ENCODE data around the gene SLC30A1.

SLC30A1 gene

DNA sequence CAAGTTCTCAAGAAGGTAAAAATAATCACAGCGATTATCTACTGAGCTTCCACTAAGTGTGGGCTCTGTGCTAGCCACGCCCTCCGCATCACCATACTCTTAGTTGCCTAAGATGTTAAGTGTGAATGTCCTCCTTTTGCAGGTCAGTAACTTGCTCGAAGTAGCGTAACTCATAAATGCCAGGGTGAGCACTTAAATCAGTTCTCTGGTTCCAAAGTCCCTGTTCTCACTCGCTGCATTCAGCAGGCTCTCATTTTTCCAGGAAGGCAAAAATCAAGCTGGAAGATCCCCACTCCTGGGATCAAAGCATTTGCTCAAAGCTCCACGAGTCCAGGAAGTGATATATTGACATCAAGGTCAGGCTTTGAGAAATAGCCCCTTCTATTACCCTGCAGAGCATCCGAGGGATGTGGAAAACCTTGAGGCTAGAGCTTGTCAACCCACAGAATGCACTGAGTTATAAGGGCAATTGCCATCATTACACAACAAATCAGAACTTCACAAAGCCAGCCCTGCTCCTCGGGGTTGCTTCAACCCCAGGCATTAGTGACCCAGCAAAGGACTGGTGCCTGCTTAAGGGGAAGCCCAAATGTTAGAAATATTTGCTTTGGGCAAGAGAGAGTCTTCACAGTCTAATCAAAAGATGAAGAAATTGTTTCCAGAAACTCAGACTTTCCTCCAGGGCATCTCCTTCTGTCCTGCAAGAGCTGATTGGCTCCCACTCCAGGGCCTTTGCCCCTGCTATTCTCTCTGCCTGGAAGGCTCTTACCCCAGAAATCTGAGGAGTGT is 19.5 kb downstream of the SLC30A1 start:
- H3K4me3 ChIP-seq (ENCODE audit: extremely low read depth, insufficient read depth, low read length, poor library complexity, severe bottlenecking), result no peak overlapping the region
- H3K36me3 ChIP-seq (ENCODE audit: control insufficient read depth, insufficient read depth, low read length), result no peaks in the 10 kb centered on the region
- no peaks in the 10 kb centered on the region for H3K4me1 ChIP-seq (ENCODE audit: control insufficient read depth, insufficient read depth, low read length, poor library complexity, severe bottlenecking)
- H3K27ac ChIP-seq (ENCODE audit: low read depth, low read length, severe bottlenecking), result no peak overlapping the region
- no peaks in the 10 kb centered on the region for H3K9me3 ChIP-seq (ENCODE audit: control insufficient read depth, low read length)
- 88 to 89% methylated on average over 2 to 9 of the region's 9 CpGs for WGBS, 2 experiments (ENCODE audit: insufficient coverage in 2 of 2)

DNA sequence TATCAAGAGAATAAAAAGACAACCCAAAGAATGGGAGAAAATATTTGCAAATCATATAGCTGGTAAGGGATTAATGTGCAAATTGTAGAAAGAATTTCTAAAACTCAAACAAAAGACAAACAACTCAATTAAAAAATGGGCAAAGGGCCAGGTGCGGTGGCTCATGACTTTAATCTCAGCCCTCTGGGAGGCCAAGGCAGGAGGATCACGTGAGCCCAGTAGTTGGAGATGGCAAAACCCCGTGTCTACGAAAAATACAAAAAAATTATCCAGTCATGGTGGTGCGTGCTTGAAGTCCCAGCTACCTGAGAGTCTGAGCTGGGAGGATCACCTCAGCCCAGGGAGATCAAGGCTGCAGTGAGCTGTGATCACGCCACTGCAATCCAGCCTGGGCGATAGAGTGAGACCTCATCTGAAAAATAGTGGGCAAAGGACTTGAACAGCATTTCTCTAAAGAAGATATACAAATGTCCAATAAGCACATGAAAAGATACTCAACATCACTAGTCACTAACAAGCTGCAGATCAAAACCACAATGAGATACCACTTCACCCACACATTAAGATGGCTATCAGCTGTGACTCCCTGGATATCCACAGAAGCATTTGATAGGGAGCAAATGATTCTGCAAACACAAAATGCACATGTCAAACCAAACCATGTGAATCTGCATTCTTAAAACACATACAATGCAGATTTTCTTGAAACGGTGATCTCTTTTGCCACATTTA is 20.9 kb downstream of the SLC30A1 start:
- Histone ChIP-seq H3K4me3 (ENCODE audit: extremely low read depth, insufficient read depth, low read length, poor library complexity, severe bottlenecking) (no peak overlapping the region), H3K27ac (ENCODE audit: low read depth, low read length, severe bottlenecking) (no peak overlapping the region)
- WGBS, 2 experiments (ENCODE audit: insufficient coverage in 2 of 2), result 91 to 93% methylated on average over 7 to 8 of the region's 8 CpGs

GRCh38 chr1:211553549-211553948 is 25.4 kb downstream of the SLC30A1 start:
- Histone ChIP-seq H3K27ac (ENCODE audit: low read depth, low read length, severe bottlenecking) (no peak overlapping the region), H3K4me1 (ENCODE audit: control insufficient read depth, insufficient read depth, low read length, poor library complexity, severe bottlenecking) (peaks cover 6% of the 10 kb centered on the region), H3K9me3 (ENCODE audit: control insufficient read depth, low read length) (no peaks in the 10 kb centered on the region), H3K36me3 (ENCODE audit: control insufficient read depth, insufficient read depth, low read length) (no peaks in the 10 kb centered on the region), H3K4me3 (ENCODE audit: extremely low read depth, insufficient read depth, low read length, poor library complexity, severe bottlenecking) (no peak overlapping the region)
- 92% methylated on average over 2 of the region's 2 CpGs for WGBS, 2 experiments (ENCODE audit: insufficient coverage in 2 of 2)

More for the DNA sequence above, 20.9 kb downstream of the SLC30A1 start:
- no peaks in the 10 kb centered on the region for H3K36me3 ChIP-seq (ENCODE audit: control insufficient read depth, insufficient read depth, low read length)
- no peaks in the 10 kb centered on the region for H3K4me1 ChIP-seq (ENCODE audit: control insufficient read depth, insufficient read depth, low read length, poor library complexity, severe bottlenecking)
- H3K9me3 ChIP-seq (ENCODE audit: control insufficient read depth, low read length), result no peaks in the 10 kb centered on the region

DNA sequence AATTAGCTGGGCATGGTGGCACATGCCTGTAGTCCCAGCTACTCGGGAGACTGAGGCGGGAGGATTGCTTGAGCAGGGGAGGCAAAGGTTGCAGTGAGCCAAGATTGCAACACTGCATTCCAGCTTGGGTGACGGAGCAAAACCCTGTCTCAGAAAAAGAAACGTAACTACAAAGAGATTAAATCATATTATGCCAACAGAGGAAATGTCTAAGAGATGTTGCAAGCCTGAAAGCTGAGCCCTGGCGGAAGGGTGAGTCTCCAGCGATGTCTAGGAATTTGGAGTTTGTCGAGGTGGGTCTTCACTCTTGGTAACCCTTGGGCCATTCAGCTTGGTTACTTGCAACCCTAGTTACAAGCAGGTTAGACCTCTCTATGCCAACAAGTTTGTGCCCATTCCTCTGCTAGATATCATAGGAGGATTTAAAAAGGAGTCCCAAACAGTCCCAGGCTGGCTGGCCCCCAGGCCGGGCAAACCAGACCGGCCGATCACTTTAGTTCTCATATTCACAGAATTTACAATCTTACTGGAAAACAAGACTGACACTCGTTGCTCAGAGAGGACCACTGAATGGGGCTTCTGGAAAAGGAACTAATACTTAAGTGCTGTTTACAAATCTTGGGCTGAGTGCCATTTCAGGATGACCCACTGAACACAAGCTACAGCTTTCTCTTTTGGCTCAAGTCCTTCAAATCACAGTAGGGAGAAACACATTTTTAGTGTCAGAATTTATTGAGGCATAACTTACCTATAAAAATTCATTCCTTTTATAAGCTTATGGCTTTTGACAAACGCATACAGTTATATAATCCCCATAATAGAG is 27.1 kb downstream of the SLC30A1 start:
- 93 to 96% methylated on average over 5 to 6 of the region's 12 CpGs for WGBS, 2 experiments (ENCODE audit: insufficient coverage in 2 of 2)

GRCh38 chr1:211549092-211549711 is 29.8 kb downstream of the SLC30A1 start:
- H3K36me3 ChIP-seq (ENCODE audit: control insufficient read depth, insufficient read depth, low read length), result no peaks in the 10 kb centered on the region
- no peak overlapping the region for H3K27ac ChIP-seq (ENCODE audit: low read depth, low read length, severe bottlenecking)
- 88 to 89% methylated on average over 6 of the region's 6 CpGs for WGBS, 2 experiments (ENCODE audit: insufficient coverage in 2 of 2)
- H3K4me3 ChIP-seq (ENCODE audit: extremely low read depth, insufficient read depth, low read length, poor library complexity, severe bottlenecking), result no peak overlapping the region
- H3K4me1 ChIP-seq (ENCODE audit: control insufficient read depth, insufficient read depth, low read length, poor library complexity, severe bottlenecking), result peaks cover 6% of the 10 kb centered on the region
- H3K9me3 ChIP-seq (ENCODE audit: control insufficient read depth, low read length), result no peaks in the 10 kb centered on the region

More for the DNA sequence above, 27.1 kb downstream of the SLC30A1 start:
- no peak overlapping the region for H3K4me3 ChIP-seq (ENCODE audit: extremely low read depth, insufficient read depth, low read length, poor library complexity, severe bottlenecking)
- peaks cover 6% of the 10 kb centered on the region for H3K4me1 ChIP-seq (ENCODE audit: control insufficient read depth, insufficient read depth, low read length, poor library complexity, severe bottlenecking)
- H3K36me3 ChIP-seq (ENCODE audit: control insufficient read depth, insufficient read depth, low read length), result no peaks in the 10 kb centered on the region
- H3K27ac ChIP-seq (ENCODE audit: low read depth, low read length, severe bottlenecking), result no peak overlapping the region
- H3K9me3 ChIP-seq (ENCODE audit: control insufficient read depth, low read length), result no peaks in the 10 kb centered on the region

DNA sequence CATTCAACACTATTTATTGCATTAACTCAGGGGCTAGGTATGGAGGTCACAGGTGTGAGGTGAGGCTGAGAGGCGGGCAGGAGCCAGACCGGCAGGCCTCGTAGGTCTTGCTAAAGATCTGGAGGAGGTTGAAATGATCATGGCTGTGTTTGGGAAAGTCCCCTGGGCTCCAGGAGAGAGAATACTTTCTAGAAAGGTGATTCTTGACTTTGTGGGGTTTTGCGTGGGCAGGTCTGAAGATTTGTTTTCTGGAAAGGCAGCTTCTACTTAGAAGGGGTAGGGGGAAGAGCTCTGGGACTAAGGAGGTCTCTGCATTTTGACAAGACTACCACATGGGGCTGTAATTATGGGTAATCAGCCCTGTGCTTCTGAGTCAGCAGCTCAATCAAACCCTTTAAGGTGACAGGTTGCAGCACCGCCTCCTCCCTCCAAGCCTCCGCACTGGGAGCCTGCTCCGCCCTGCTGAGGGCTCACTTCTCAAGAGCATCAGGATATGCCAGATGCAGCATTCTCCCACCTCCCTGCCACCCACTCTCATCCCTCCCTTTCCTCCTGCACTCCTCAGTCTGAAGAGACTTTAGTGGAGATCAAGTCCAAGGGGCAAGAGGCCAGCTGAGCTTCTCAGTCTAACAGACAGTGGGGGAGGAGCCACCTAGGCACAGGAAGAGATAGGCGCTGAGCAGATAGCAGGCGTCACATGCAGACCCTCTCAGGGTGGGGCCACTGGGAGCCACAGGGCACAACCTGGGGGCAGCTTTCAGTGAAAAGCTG is 30.5 kb downstream of the SLC30A1 start:
- no peak overlapping the region for H3K4me3 ChIP-seq (ENCODE audit: extremely low read depth, insufficient read depth, low read length, poor library complexity, severe bottlenecking)
- H3K27ac ChIP-seq (ENCODE audit: low read depth, low read length, severe bottlenecking), result no peak overlapping the region
- H3K4me1 ChIP-seq (ENCODE audit: control insufficient read depth, insufficient read depth, low read length, poor library complexity, severe bottlenecking), result peaks cover 6% of the 10 kb centered on the region
- WGBS, 2 experiments (ENCODE audit: insufficient coverage in 2 of 2), result 54 to 65% methylated on average over 8 to 9 of the region's 9 CpGs
- H3K36me3 ChIP-seq (ENCODE audit: control insufficient read depth, insufficient read depth, low read length), result no peaks in the 10 kb centered on the region
- H3K9me3 ChIP-seq (ENCODE audit: control insufficient read depth, low read length), result no peaks in the 10 kb centered on the region

DNA sequence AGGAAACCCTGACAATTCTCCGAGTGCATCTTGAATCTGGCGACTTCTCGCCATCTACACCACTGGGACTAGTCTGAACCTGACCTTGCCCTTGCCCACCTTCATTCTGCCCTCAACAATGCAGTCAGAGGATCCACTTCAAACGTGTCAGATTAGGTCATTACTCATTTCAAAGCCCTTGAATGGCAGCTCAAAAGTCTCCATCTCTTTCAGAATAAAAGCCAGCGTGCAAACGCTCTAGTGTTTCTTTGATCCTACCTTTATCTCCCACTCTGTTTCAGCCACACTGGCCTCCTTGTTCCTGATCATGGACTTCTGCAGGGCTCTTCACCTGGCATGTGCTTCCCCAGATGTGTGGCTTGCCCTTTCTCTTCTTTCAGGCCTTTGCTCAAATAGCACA is 31.3 kb downstream of the SLC30A1 start:
- Histone ChIP-seq H3K27ac (ENCODE audit: low read depth, low read length, severe bottlenecking) (no peak overlapping the region), H3K4me1 (ENCODE audit: control insufficient read depth, insufficient read depth, low read length, poor library complexity, severe bottlenecking) (peaks cover 6% of the 10 kb centered on the region), H3K9me3 (ENCODE audit: control insufficient read depth, low read length) (no peaks in the 10 kb centered on the region), H3K4me3 (ENCODE audit: extremely low read depth, insufficient read depth, low read length, poor library complexity, severe bottlenecking) (no peak overlapping the region), H3K36me3 (ENCODE audit: control insufficient read depth, insufficient read depth, low read length) (no peaks in the 10 kb centered on the region)
- WGBS, 2 experiments (ENCODE audit: insufficient coverage in 2 of 2), result 74 to 81% methylated on average over 6 of the region's 6 CpGs

- no peaks in the 10 kb centered on the region for H3K36me3 ChIP-seq (ENCODE audit: control insufficient read depth, insufficient read depth, low read length)
- no peak overlapping the region for H3K4me3 ChIP-seq (ENCODE audit: extremely low read depth, insufficient read depth, low read length, poor library complexity, severe bottlenecking)
- no peaks in the 10 kb centered on the region for H3K9me3 ChIP-seq (ENCODE audit: control insufficient read depth, low read length)
- no peak overlapping the region for H3K27ac ChIP-seq (ENCODE audit: low read depth, low read length, severe bottlenecking)
- WGBS, 2 experiments (ENCODE audit: insufficient coverage in 2 of 2), result 87 to 93% methylated on average over 7 of the region's 7 CpGs
- H3K4me1 ChIP-seq (ENCODE audit: control insufficient read depth, insufficient read depth, low read length, poor library complexity, severe bottlenecking), result peaks cover 6% of the 10 kb centered on the region
Observed at GRCh38 chr1:211546543-211546942, 32.4 kb downstream of the SLC30A1 start.

- no peaks in the 10 kb centered on the region for H3K36me3 ChIP-seq (ENCODE audit: control insufficient read depth, insufficient read depth, low read length)
- H3K9me3 ChIP-seq (ENCODE audit: control insufficient read depth, low read length), result no peaks in the 10 kb centered on the region
- H3K27ac ChIP-seq (ENCODE audit: low read depth, low read length, severe bottlenecking), result no peak overlapping the region
- no peaks in the 10 kb centered on the region for H3K4me1 ChIP-seq (ENCODE audit: control insufficient read depth, insufficient read depth, low read length, poor library complexity, severe bottlenecking)
- H3K4me3 ChIP-seq (ENCODE audit: extremely low read depth, insufficient read depth, low read length, poor library complexity, severe bottlenecking), result no peak overlapping the region
- 88% methylated on average over 1 of the region's 4 CpGs; no CpG with 5 or more reads in 1 of the 2 experiments for WGBS, 2 experiments (ENCODE audit: insufficient coverage in 2 of 2)
Observed at GRCh38 chr1:211543025-211543424, 35.9 kb downstream of the SLC30A1 start.

Measured in mesodermal cell (in vitro differentiated cells).